ENCODE data around the gene RINT1. TPM values are rescaled to one million over a fixed set of nuclear protein-coding genes. Genes with fewer than 3 reads are reported as not detected.

RINT1 gene
- total RNA-seq, 4 donors from 2014 or later, result 7.8 to 17.1 (median 16.1) TPM

DNA sequence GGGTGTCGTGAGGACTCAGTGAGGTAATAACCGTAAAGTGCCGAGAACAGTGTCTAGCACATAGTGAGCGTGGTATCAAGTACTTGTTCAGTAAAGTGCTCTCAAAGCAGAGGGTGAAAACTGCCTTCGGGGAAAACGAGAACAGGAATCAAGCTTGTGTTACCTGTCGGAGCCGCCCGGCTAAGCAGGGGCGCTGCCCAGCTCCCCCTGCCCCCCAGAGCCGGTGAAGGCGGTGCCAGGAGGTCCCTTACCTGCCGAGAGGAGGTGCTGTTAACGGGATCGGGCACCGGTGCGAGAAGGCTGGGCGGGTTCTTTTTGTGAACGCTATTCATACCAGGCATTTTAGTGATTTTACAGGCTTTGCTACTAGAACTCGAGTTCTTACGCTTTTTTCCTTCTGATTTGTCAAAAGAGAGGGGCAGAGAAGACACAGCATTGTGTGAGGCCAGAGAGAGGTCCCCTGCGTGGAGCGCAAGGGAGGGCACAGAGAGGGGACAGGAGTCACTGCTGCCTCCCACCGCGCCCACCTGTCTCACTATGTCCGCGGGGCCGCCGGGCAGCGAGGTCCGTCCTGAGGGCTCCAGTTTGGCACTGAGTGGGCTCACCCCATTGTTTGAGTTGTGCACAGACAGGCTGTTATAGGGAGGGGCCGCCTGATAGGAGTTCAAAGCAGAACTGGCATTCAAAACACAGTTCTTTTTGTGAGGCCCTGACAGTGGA is 81.8 kb downstream of the RINT1 start:
- WGBS, 2 donors, result 93 to 95% methylated on average over 24 to 28 of the region's 32 CpGs
- H3K27me3 ChIP-seq, result no peaks in the 10 kb centered on the region
- no peak overlapping the region for H3K4me3 ChIP-seq
- intact Hi-C loops (cut with DNase I), result no loop called here
- H3K27ac ChIP-seq, result no peak overlapping the region
- H3K4me1 ChIP-seq, result no peaks in the 10 kb centered on the region
- H3K36me3 ChIP-seq, result peaks cover 0 to 69% (median 16%) of the 10 kb centered on the region in 3 donors
- H3K9me3 ChIP-seq, result no peaks in the 10 kb centered on the region
- TF ChIP-seq, protein P1, sequence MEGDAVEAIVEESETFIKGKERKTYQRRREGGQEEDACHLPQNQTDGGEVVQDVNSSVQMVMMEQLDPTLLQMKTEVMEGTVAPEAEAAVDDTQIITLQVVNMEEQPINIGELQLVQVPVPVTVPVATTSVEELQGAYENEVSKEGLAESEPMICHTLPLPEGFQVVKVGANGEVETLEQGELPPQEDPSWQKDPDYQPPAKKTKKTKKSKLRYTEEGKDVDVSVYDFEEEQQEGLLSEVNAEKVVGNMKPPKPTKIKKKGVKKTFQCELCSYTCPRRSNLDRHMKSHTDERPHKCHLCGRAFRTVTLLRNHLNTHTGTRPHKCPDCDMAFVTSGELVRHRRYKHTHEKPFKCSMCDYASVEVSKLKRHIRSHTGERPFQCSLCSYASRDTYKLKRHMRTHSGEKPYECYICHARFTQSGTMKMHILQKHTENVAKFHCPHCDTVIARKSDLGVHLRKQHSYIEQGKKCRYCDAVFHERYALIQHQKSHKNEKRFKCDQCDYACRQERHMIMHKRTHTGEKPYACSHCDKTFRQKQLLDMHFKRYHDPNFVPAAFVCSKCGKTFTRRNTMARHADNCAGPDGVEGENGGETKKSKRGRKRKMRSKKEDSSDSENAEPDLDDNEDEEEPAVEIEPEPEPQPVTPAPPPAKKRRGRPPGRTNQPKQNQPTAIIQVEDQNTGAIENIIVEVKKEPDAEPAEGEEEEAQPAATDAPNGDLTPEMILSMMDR (IDR thresholded peaks at IDR 0.05), result no peak
- no peak for TF ChIP-seq POLR2A (IDR thresholded peaks at IDR 0.05)
- no peak for DNase-seq

DNA sequence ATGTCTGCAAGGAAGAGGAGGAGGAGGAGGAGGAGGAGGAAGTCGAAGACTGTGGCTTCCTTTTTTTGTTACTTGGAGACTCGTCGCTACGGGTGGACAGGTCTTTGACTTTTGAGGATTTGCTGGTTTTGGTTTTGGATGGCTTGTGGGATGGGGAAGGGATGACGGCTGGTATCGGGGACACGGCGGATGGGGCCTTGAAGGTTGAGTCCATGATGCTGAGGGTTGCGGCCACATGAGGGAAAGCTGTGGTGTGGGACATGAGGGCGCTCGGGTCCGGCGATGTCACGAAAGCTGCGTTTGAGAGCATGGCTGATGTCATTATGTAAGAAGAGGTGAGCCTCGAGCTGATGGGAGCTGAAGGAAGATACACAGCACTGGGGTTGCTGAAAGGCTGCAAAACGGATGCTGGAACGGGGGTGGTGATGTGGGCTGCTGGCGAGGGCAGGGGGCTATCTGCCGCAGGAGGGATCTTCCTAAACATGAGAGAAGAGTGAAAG is 82.4 kb downstream of the RINT1 start:
- DNase-seq, result no peak
- Histone ChIP-seq H3K4me3 (no peak overlapping the region), H3K36me3 (peaks cover 0 to 71% (median 17%) of the 10 kb centered on the region in 3 donors), H3K4me1 (no peaks in the 10 kb centered on the region), H3K27ac (no peak overlapping the region), H3K9me3 (no peaks in the 10 kb centered on the region), H3K27me3 (no peaks in the 10 kb centered on the region)
- WGBS, 2 donors, result 90 to 91% methylated on average over 18 to 20 of the region's 20 CpGs
- TF ChIP-seq POLR2A (IDR thresholded peaks at IDR 0.05), result no peak
- TF ChIP-seq, protein P1 (IDR thresholded peaks at IDR 0.05), result no peak
- intact Hi-C loops (cut with DNase I), result no loop called here

Other genes with a start within 250 kb of the RINT1 start
- gene SRPK2, start 143.3 kb upstream of the RINT1 start, total RNA-seq, result 10 to 100 TPM; 21.5 to 35.1 (median 29.2) TPM
- gene PUS7, start 9.9 kb upstream of the RINT1 start, total RNA-seq, result 10 to 100 TPM in 3 of 4 donors, 1 to 10 TPM in 1; 9.6 to 33.0 (median 23.1) TPM
- not detected for gene EFCAB10, start 49.3 kb downstream of the RINT1 start, total RNA-seq

Measured in esophagus squamous epithelium (tissue), 5 donors.